Neural progenitor cell (in vitro differentiated cells): ENCODE data around the gene STK17B.

ENCODE experiments used
- CTCF ChIP-seq: fragments of 200-600 bp; sonication (generic); IDR thresholded peaks from 2 replicates; pipeline ENCODE4 v1.5.1; 2017; ENCODE audit warnings: antibody characterized with exemption, mild to moderate bottlenecking
- EZH2 ChIP-seq: fragments of 200-600 bp; sonication (generic); IDR thresholded peaks from 2 replicates; pipeline ENCODE4 v1.6.1; 2017; ENCODE audit warnings: antibody characterized with exemption, mild to moderate bottlenecking, moderate library complexity
- EZH2phosphoT487 ChIP-seq: fragments of 200-600 bp; sonication (generic); IDR thresholded peaks from 2 replicates; pipeline ENCODE4 v1.6.1; 2017; ENCODE audit warnings: antibody characterized with exemption

- TF ChIP-seq CTCF = no peak
- TF ChIP-seq EZH2phosphoT487 = no peak
- no peak for TF ChIP-seq EZH2
Measured at GRCh38 chr2:196160946-196161345, 10.4 kb downstream of the STK17B start.
